HT-29 (cell line): ENCODE results near the gene RAB37. TPM values are rescaled to one million over a fixed set of nuclear protein-coding genes. Genes with fewer than 3 reads are reported as not detected.
A peak's percentile ranks its signal among the peaks of the same experiment; 100 is the strongest.

ENCODE experiments used
- DNase-seq: peaks from one replicate; pipeline ENCODE4 v3.0.0-alpha.2; 2015; ENCODE audit warnings: low spot score
- total RNA-seq: library from RNA; depleted of rRNA; stranded (reverse); fragments of >200 nt; shearing (Covaris generic); gene quantifications from 2 replicates; pipeline ENCODE4 v1.2.3, GENCODE V29; 2014

RAB37 gene
- total RNA-seq, 1 experiment from 2014 or later, result 1.0 TPM

DNA sequence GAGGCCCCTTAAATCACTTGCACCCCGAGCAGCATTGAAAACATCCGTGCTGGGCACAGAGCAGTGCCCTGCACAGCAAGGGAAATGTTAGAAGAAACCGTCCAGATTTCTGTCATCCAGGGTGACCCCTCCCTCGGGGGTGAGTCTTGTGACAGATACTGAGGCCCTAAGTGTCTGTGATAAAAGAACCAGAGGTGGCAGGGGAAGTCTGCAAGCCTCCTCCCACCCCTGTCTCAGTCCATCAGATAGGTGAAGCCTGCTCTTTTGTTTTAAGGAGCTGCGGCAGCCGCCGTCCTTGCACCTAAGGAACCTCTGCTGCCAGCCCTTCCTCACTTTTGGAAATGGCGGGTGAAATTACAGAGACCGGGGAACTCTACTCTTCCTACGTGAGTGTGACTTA, 39.9 kb downstream of the RAB37 start:
- no peak for DNase-seq

DNA sequence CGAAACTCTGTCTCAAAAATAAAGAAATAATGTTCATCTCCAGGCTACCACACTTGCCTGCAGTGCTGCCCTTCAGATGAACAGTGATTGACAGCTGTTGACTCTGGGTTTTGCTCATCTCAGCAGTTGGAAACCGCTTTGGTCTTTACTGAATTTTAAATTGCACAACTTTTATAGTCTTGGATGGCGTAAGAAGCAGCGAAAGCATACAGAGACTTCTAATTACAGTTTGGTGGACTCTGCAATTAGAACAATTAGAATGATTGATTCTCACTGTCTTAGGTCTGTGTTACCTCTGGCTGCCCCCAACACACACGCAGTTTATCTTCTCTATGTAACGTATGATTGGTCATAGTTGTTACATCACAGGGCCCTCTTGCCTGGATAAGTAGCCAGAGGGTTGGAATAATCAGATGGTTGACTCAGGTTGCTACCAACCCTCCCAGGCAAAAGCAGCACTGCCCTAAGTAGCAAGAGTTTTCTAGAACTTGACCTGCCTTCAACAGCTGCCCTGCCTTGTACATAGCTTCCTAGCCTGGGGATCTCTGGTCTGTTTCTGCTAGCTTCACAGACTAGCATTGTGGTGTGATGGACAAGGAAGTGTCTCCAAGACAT, 41.0 kb downstream of the RAB37 start:
- no peak for DNase-seq

DNA sequence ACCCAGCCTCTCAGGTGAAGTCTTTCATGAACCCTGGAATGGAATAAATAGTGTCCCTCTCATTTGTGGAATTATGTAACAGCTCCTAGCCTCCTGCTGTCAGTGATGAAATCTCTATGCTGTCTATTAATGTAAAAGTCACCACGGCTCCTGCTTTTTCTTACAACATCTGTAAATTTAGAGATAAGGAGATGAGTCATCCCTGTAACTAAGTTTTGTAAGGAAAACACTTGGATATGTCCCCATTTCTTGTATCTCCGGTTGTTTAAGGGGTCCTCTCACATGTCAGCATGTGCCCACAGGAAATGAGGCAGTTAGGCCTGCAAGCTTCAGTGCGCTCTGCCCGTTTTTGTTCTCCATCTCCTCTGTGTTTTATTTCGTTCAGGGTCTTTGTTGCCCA, 41.9 kb downstream of the RAB37 start:
- DNase-seq, result no peak

DNA sequence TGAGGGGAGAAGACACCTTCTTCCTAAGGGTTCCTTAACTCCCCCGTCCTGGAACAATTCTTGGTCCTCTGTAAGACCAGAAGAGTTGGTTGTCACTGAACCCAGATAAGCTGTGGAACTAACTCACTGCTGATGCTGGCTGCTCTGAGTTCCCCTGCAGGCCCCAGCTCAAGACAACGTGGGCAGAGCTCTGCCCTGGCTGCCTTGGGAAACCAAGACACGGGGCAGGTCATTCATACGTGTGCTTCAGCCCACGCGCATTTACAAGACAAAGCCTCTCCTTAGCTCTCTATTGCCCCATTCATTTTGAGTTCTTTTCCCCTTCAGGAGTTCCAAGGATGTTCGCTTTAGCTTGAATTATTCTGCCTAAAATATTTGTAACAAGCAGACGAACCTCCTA, 42.4 kb downstream of the RAB37 start:
- no peak for DNase-seq

DNA sequence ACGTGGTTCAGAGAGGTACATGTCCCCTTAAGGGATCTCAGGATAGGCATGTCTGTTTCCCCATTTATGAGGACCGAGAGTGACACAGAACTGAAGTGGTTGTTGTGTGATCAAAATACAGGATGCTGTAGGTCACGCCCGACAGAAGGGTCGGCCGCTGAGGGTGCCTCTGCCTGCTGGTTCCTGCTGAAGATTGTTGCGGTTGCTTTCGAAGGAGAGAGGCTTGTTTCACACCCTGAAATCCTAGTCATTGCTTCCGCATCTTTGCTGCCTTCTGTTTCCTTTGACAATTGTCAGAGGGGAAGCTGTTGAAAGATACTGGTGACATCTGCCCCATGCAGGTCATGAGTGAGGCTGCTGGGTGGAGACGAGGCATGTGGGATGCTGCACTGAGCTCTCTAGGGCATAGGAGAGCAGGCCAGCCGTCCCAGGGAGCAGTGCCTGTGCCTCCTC, 42.9 kb downstream of the RAB37 start:
- no peak for DNase-seq

DNA sequence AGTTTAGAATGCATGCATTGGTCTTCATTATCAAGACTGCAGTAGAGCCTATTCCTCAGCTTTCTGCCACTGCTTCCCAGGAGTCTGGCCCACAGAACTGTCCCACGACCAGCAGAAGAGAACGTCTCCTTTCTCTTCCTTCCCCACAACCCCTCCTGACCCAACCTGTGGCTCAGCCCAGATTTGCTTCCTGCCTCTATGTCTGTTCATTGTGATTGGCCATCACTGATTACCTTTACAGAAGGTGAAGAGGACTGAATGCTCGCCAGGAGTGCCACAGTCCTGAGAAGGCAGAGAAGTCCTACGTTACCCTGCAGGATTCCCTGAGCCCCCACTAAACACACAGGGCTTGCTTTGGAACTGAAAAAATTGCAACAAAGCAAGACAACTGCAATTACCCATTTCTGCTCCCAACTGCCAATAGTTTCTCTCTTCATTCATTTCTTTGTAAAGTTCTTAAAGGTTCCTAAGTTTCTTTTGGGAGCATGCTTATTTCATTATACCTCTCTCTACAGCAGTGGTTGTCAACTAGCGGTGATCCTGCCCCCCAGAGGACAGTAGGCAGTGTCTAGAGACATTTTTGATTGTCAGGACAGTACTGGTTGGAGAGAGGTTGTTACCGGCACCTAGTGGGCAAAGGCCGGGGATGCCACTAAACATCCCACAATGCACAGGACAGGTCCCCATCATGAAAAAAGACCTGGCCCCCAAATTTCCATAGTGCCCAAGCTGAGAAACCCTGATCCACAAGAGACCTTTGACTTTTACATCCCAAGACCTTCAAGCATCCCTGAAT, 43.6 kb downstream of the RAB37 start:
- DNase-seq, result peak; percentile 82

DNA sequence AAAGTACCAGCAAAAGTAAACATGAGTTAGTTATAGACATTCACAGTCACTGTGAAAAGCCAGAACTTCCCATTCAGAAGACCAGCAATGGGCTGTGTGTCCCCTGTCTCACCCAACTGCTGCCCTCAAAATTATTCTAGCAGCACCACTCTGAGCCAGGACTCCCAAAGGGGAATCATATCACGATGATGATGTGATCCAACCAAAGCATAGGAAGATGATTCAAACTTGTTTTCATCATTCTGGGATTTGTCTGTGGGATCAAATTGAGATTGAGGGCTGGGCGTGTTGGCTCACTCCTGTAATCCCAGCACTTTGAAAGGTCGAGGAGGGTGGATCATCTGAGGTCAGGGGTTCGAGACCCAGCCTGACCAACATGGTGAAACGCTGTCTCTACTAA, 45.5 kb downstream of the RAB37 start:
- DNase-seq, result no peak

DNA sequence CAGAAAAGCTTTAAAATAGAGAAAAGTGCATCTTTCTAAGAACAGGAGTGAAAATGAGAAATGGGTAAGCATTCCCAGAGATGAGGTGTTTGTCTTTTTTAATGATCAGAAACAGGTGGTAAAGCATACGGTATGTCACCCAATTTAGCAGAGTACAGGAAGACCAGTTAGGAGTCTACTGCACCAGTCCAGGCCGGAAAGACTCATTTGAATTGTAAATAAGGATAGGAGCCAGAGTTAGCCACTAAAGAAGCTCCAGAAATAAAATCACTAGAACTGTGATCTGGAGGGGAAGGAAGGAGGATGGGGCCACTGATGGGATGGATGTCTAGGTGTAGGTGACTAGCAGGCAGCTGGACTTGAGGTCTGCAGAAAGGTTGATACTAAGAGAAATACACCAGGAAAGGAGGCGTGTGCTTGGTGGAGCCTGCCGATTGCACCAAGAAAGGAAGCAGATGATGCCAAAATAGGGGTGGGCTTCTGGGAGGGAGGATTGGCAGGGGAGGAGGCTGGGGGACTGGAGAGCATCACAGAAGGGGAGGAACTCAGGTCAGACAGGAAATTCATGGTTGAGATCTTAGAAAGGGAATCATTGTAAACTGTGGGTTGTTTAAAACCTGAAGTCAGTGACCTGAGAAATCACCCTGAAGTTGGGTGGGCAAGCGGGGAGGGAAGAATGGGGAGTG, 47.2 kb downstream of the RAB37 start:
- DNase-seq, result no peak

DNA sequence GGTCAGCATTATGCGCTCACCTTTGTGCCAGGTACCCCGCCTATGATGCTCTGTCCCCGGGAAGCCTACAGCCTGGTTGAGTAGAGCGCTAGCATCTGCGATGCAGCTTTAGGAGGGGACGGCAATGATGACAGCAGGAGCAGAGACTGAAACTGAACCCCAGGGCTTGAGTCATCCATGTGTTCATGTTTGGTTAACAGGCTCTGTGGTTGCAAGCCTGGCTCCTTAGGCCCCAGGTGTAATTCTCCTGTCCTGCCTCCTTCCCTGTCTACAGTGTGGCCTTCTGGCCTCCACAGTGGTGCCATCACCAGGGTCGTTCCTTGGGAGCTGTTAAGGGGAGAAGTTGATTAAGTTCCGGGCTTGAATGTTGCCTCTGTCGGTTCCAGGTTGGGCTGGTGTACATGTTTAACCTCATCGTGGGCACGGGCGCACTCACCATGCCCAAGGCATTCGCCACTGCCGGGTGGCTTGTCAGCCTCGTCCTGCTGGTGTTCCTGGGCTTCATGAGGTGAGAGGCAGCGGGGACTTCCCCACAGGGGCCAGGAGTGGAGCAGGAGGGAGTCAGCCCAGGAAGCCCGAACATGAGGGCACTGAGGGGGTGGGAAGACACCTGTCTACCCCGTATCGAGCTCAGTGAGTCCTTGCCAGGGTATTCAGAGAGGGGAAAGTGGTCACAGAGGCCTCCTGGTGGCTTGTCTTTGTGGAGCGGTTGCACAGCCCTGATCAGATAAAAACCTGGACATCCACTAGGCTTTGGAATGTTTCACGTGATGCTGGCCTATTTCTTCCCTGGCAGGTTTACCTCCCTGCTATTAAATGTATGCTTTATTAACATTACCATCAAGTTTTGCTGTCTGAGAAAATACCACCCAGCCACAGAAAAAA, 48.3 kb downstream of the RAB37 start:
- no peak for DNase-seq

DNA sequence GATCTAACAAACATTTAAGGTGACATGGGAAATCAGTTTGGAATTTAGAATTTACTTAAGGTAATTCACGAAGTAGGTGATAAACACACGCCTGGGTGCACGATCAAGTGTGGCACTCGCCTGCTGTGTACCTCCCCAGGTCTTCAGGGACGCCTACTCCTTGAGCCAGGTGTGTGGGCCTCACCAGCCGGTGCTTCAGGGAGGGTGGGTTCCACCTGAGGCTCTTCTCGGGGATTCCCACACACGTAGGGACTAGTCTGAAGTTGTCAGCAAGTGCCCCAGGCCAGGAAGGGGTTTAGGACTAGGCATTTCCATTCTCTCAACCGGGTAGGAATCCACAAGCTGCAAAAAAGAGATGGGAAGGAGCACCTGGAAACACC, 48.9 kb downstream of the RAB37 start:
- DNase-seq, result no peak

DNA sequence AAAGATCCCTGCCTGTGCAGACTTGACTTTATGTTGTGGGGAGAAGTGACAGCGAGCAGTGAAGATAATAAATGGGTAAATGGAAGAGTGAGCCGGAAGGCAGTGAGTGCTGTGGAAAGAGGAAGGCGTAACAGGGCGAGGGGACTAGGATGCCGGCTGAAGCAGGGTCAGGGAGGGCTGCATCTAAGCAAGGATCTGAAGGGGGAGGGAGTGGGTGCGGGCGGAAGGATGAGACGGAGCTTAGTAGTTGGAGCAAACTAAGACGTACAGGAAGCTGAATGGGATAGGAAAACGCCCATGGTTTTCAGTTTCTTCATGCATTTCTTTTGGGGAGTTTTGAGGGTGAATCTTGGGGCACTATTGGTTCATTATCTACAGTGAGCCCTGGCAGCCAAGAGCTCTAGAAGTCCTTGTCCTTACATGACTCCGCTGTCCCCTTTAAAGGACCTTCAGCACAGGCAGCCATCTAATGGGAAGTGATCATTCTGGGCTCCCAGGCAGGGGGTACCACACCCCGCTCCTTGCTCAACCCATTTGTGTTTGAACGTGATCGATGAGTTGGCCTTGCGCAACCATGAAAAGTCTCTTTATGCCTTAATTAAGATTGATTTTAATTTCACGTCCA, 49.5 kb downstream of the RAB37 start:
- no peak for DNase-seq

DNA sequence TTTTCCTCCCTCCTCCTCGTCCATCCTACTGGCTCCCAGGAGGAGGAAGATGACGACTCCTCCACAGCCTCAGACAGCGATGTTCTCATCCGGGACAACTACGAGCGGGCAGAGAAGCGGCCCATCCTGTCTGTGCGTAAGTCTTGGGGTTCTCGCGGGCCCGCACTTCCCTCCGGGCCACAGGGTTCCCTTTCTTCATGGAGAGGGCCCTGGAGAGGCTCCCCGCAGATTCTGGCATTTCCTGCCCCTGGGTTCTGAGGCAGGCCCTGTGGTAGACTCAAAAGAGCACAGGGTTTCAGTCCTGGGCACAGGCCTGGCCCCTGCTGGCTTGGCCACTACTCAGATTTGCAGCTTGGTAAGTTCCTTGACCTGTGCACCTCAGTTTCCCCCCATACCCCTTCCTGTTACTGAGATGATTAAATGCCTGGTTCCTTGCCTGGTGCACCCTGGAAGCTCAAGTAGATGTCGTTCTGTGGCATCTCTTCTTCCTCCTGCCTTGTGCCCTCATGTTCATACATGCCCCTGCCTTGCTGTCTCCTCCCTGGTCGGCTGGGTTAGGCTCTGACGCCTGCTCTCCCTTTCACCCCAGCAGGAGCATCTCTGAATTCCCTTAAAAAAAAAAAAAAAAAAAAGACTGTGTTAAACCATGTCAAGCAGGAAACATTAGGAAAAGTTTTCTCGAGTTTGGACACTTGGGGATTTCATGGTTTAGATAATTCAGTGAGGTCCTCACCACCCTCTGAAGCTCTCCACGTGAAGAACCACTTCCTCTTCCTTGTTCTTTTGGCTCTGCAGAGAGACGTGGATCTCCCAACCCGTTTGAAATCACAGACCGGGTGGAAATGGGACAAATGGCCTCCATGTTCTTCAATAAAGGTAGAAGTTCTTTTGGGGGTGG, 53.4 kb downstream of the RAB37 start:
- DNase-seq, result no peak

DNA sequence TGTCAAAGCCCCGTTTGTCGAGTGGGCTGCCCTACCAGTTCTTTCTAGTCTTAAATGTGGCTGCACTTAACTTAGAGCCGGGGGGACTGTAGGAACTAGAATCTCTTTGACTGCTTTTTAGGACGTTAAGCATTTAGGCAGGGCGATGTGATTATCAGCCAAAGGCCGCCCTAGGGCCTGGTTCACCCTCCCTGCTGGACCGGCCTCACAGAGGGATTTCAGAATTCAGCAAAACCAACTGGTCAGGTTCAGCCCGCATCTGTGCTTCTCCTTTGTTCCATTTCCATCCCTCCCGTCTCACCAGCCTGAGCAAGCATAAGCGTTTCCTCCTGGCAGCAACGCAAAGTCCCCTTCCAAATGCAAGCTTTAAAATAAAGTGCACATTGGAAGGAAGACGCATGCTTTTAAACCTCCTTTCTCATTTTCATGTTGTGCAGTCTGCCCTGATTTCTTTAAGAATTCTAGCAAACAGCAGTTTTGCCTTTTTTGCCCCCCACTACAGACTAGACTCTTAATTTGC, 55.6 kb downstream of the RAB37 start:
- DNase-seq, result no peak

DNA sequence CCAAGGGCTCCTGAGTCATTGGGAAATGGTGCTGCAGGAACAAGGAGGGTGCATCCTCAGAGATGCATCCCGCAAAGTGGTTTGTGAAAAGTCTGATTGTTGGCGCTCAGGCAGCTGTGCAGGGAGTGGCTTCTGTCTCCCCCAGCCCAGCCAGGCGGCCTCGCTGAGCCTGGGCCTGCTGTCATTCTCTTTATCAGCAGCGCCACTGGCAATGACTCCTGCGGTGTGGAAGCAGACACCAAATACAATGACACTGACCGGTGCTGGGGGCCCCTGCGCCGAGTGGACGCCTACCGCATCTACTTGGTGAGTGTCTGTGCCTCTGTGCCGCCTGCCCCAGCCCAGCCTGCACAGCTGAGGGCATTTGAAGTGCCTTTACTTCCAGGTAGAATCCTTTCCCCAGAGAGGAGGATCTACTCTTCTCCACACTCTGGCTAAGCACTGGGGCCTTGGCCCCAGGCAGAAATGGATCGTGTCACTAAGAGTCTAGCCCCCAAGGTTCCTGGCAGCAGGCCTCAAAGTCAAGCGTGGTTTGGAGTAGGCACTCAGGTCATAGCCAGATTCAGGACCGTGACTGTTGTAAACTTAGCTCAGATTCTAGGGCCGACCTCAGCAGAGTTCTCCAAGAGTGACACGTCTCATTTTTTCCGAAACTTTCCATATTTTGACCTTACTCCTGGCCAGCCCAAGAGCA, 58.4 kb downstream of the RAB37 start:
- no peak for DNase-seq

DNA sequence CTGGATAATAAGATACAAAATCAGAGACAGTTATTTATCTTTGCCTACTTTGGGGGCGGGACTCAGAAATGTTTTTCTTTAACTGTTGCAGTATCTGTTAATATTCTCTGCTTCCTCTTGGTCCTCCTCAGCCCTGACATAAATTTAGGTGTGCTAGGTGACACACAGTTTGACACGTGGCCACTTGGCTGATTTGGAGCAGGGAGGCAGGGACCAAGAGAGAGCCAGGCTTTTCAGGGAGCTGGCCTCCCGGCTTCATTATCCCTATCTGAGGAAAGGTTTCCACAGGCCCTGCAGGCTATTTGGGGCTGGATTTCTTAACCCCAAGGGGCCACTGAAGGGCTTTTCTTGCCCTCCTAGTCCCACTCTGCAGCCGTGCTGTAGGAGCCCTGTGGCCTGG, 59.2 kb downstream of the RAB37 start:
- DNase-seq, result no peak

DNA sequence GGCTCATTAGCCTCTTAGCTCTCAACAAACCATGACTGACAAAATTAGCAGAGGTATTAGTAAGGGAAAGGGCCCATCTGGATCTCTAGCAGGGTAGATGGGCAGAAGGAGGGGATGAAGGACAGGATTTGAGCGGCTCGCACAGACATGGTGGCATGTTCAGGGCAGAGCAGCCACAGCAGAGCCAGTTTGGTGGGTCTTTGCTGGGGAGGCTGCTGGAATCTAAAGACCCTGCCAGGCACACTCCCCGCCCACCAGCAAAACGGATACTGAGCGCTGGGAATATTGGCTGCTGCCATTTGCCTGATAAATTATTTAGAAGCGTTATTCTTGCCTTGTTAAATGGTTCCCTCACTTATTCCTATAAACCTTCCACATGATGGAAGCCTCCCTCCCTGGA, 59.8 kb downstream of the RAB37 start:
- no peak for DNase-seq
